Spleen (tissue), 7 donors: Measurements from ENCODE around the gene GALNT15.

Experiments used
- POLR2A ChIP-seq, 3 donors: fragments of 450-650 bp; IDR thresholded peaks; one replicate each; pipeline ENCODE4 v1.5.1; 2017; ENCODE audit warnings: antibody characterized with exemption in 3 of 3, mild to moderate bottlenecking in 1 of 3
- TF ChIP-seq, protein P1 (sequence below), 11 experiments: fragments of 200-600 bp in 7 of 11; fragments of 450-650 bp in 4 of 11; sonication (generic) in 4 of 11; IDR thresholded peaks in 8 of 11; conservative IDR thresholded peaks in 3 of 11; 1 replicate in 7 of 11; 2 replicates in 4 of 11; pipeline versions ENCODE4 v1.4.0 to v1.8.0; 2016 to 2021; ENCODE audit warnings: antibody characterized with exemption in 11 of 11, inconsistent platforms in 4 of 11, mild to moderate bottlenecking in 1 of 11
- donor health status: DM: no; HTN: no; CAD: no; lungs with moderate emphysema.
- donor health status: DM: no; HTN: no; CAD: no.
- donor health status: DM: no; HTN: no; CAD: no.

DNA sequence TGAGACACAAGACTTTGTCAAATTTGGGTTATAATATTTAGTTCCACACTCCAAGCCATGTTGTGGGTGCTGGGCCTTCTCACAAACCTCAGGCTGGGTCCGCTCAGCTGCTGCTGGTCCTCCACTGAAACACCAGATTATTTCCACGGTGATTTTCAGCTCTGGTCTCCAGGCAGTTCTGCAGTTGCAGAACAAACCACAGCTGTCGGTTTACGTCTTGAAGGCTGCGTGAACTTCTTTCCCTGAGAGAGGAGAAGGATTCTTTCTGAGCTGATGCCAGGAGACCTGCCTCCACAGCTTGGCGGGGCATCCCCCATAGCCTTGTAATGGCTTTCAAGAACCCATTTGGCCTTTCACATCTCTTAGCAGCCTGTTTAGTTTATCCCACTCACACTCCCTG lies 16.2 kb downstream of the GALNT15 start:
- TF ChIP-seq, protein P1, sequence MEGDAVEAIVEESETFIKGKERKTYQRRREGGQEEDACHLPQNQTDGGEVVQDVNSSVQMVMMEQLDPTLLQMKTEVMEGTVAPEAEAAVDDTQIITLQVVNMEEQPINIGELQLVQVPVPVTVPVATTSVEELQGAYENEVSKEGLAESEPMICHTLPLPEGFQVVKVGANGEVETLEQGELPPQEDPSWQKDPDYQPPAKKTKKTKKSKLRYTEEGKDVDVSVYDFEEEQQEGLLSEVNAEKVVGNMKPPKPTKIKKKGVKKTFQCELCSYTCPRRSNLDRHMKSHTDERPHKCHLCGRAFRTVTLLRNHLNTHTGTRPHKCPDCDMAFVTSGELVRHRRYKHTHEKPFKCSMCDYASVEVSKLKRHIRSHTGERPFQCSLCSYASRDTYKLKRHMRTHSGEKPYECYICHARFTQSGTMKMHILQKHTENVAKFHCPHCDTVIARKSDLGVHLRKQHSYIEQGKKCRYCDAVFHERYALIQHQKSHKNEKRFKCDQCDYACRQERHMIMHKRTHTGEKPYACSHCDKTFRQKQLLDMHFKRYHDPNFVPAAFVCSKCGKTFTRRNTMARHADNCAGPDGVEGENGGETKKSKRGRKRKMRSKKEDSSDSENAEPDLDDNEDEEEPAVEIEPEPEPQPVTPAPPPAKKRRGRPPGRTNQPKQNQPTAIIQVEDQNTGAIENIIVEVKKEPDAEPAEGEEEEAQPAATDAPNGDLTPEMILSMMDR (IDR thresholded peaks at IDR 0.05 in 8 of 11, conservative IDR thresholded peaks at IDR 0.05 in 3 of 11) = no peak
- no peak for TF ChIP-seq POLR2A (IDR thresholded peaks at IDR 0.05)
